AG04450 (cell line): ENCODE results near the gene CSF3R. TPM values are rescaled to one million over a fixed set of nuclear protein-coding genes. Genes with fewer than 3 reads are reported as not detected.

ENCODE experiments used
- CTCF ChIA-PET: fragments of 300-600, 350-600 bp; formaldehyde crosslinking; extraction: SDS; loops from one replicate; lab custom pipeline; 2022; ENCODE audit warnings: antibody characterized with exemption, inconsistent platforms; lab: Charles Lee
- POLR2A ChIA-PET: fragments of 350-600 bp; formaldehyde crosslinking; extraction: SDS; loops from one replicate; lab custom pipeline; 2021; ENCODE audit warnings: antibody characterized with exemption, inconsistent platforms; lab: Yijun Ruan, JAX
- DNase-seq: peaks from one replicate; pipeline ENCODE4 v3.0.0-alpha.2; 2011; ENCODE audit warnings: low read depth, low spot score
- H3K27ac ChIP-seq: one replicate; pipeline ENCODE4 v1.5.1; 2012; ENCODE audit warnings: low read depth, low read length, control low read depth
- H3K27me3 ChIP-seq: one replicate; pipeline ENCODE4 v1.6.0; 2012; ENCODE audit warnings: low read length; ENCODE audit not compliant: control insufficient read depth, insufficient read depth
- H3K4me3 ChIP-seq: 2 replicates; pipeline ENCODE4 v1.5.1; 2011; ENCODE audit warnings: mild to moderate bottlenecking, low read depth, low read length, control low read depth
- H3K9me3 ChIP-seq: 2 replicates; pipeline ENCODE4 v1.5.1; 2012; ENCODE audit warnings: low read length; ENCODE audit not compliant: control insufficient read depth, insufficient read depth
- CTCF ChIP-seq: IDR thresholded peaks from 2 replicates; pipeline ENCODE4 v1.5.1; 2011; ENCODE audit warnings: low read depth, low read length, control low read depth, inconsistent platforms
- polyA plus RNA-seq: library from polyadenylated mRNA; depleted of rRNA; stranded (reverse); fragments of >200 nt; gene quantifications from 2 replicates; pipeline ENCODE4 v1.2.3, GENCODE V29; 2011

Gene CSF3R
- polyA plus RNA-seq, 1 experiment = not detected

GRCh38 chr1:36465731-36466369 is 16.9 kb downstream of the CSF3R start:
- no peak overlapping the region for H3K27ac ChIP-seq
- POLR2A ChIA-PET = no interaction called here
- no peak overlapping the region for H3K4me3 ChIP-seq
- H3K27me3 ChIP-seq = no peaks in the 10 kb centered on the region
- H3K9me3 ChIP-seq = no peaks in the 10 kb centered on the region; the same call in 1 of the 2 replicates
- DNase-seq = no peak
- no peak for TF ChIP-seq CTCF
- CTCF ChIA-PET = interaction anchor here (0.6 kb wide), 1 partner anchor 9 kb away, joined by 7 read pairs; no protein-coding TSS in a partner anchor

- POLR2A ChIA-PET = interaction anchor here (0.6 to 2.0 kb wide), 3 partner anchors 14 to 1226 kb away, joined by 3 to 24 read pairs (median 5); partner anchors contain the start of gene OSCP1
- Histone ChIP-seq H3K9me3 (no peaks in the 10 kb centered on the region; the same call in 1 of the 2 replicates), H3K27ac (peak overlapping the region; percentile 84), H3K27me3 (no peaks in the 10 kb centered on the region), H3K4me3 (peak overlapping the region; percentile 91)
- CTCF ChIA-PET = interaction anchor here (0.6 kb wide), 1 partner anchor 52 kb away, joined by 3 read pairs; no protein-coding TSS in a partner anchor
- no peak for TF ChIP-seq CTCF
- DNase-seq = no peak
Observed at GRCh38 chr1:36464605-36465393, 17.9 kb downstream of the CSF3R start.

- POLR2A ChIA-PET = interaction anchor here (0.6 to 2.0 kb wide), 3 partner anchors 13 to 1227 kb away, joined by 3 to 24 read pairs (median 5); partner anchors contain the start of gene OSCP1
- Histone ChIP-seq H3K27ac (peak within 1 kb of the TSS; percentile 84), H3K27me3 (no peaks in the 10 kb centered on the region), H3K4me3 (peak within 1 kb of the TSS; percentile 91), H3K9me3 (no peaks in the 10 kb centered on the region; the same call in 1 of the 2 replicates)
- DNase-seq = peak; percentile 82
- TF ChIP-seq CTCF = no peak
- CTCF ChIA-PET = no interaction called here
Observed at GRCh38 chr1:36463803-36464604, 18.7 kb downstream of the CSF3R start, which contains the start of gene MRPS15. Gene MRPS15 (minus strand): TSS chr1:36464384. CDS start chr1:36464275, 109 bp downstream.

- ChIA-PET CTCF (no interaction called here), POLR2A (interaction anchor here (2.0 kb wide), 1 partner anchor 13 kb away, joined by 24 read pairs; the partner anchor contains the start of gene OSCP1)
- DNase-seq = no peak
- no peak for TF ChIP-seq CTCF
- H3K4me3 ChIP-seq = peak overlapping the region; percentile 91
- H3K27me3 ChIP-seq = no peaks in the 10 kb centered on the region
- H3K9me3 ChIP-seq = no peaks in the 10 kb centered on the region; the same call in 1 of the 2 replicates
- H3K27ac ChIP-seq = no peak overlapping the region
Observed at GRCh38 chr1:36463463-36463802, 19.3 kb downstream of the CSF3R start.
